WERI-Rb-1 (cell line): Measurements from ENCODE around the gene HERC4.

Experiments used
- DNase-seq: peaks from one replicate; pipeline ENCODE4 v3.0.0-alpha.2; 2020
- H3K27ac ChIP-seq: fragments of 250-450 bp; sonication (Bioruptor Pico); 2 replicates; pipeline ENCODE4 v1.5.1; 2020; ENCODE audit warnings: mild to moderate bottlenecking, moderate library complexity
- H3K27me3 ChIP-seq: fragments of 250-450 bp; sonication (Bioruptor Pico); 2 replicates; pipeline ENCODE4 v1.5.1; 2021; ENCODE audit warnings: mild to moderate bottlenecking, low read depth, moderate library complexity; ENCODE audit not compliant: insufficient read depth, severe bottlenecking
- H3K36me3 ChIP-seq: fragments of 250-450 bp; sonication (Bioruptor Pico); 2 replicates; pipeline ENCODE4 v1.5.1; 2020; ENCODE audit warnings: mild to moderate bottlenecking, moderate library complexity
- H3K4me3 ChIP-seq: 2 replicates; pipeline ENCODE4 v1.5.1; 2011; ENCODE audit warnings: low read depth, mild to moderate bottlenecking, control low read depth, low read length
- H3K9me3 ChIP-seq: fragments of 250-450 bp; sonication (Bioruptor Pico); 2 replicates; pipeline ENCODE4 v1.5.1; 2021; ENCODE audit warnings: mild to moderate bottlenecking, moderate library complexity; ENCODE audit not compliant: severe bottlenecking
- CTCF ChIP-seq: IDR thresholded peaks from 2 replicates; pipeline ENCODE4 v1.5.1; 2011; ENCODE audit warnings: low read depth, mild to moderate bottlenecking, control low read depth, inconsistent platforms, low read length

The HERC4 gene

GRCh38 chr10:67875340-67876238 is 199.5 kb downstream of the HERC4 start:
- Histone ChIP-seq H3K4me3 (no peak overlapping the region), H3K9me3 (no peaks in the 10 kb centered on the region), H3K27me3 (no peaks in the 10 kb centered on the region), H3K27ac (no peak overlapping the region), H3K36me3 (no peaks in the 10 kb centered on the region)
- no peak for TF ChIP-seq CTCF
- DNase-seq: no peak
